HUES64 (cell line): ENCODE results near the gene SNN.

Experiments
- H3K27ac ChIP-seq: 2 replicates; pipeline ENCODE4 v1.7.0; 2013; ENCODE audit warnings: low read depth, low read length, inconsistent platforms
- H3K27me3 ChIP-seq: 2 replicates; pipeline ENCODE4 v1.6.1; 2013; ENCODE audit warnings: mild to moderate bottlenecking, low read length; ENCODE audit not compliant: insufficient read depth
- H3K36me3 ChIP-seq: 2 replicates; pipeline ENCODE4 v1.6.1; 2013; ENCODE audit warnings: mild to moderate bottlenecking, low read length; ENCODE audit not compliant: insufficient read depth
- H3K4me1 ChIP-seq: 2 replicates; pipeline ENCODE4 v1.6.1; 2013; ENCODE audit warnings: mild to moderate bottlenecking, low read length, moderate library complexity; ENCODE audit not compliant: insufficient read depth
- H3K4me3 ChIP-seq: 2 replicates; pipeline ENCODE4 v1.5.1; 2013; ENCODE audit warnings: mild to moderate bottlenecking, low read length, moderate library complexity
- H3K9ac ChIP-seq: 2 replicates; pipeline ENCODE4 v1.6.1; 2013; ENCODE audit warnings: mild to moderate bottlenecking, low read depth, low read length
- H3K9me3 ChIP-seq: 2 replicates; pipeline ENCODE4 v1.6.1; 2013; ENCODE audit warnings: low read depth, low read length; ENCODE audit not compliant: insufficient read depth
- WGBS: fragments of 150-250, 120-280 bp; methylation state at CpG from one replicate; pipeline ENCODE4 v1.1.7; 2013; ENCODE audit warnings: missing lambda C conversion rate; 5-methylcytosine and 5-hydroxymethylcytosine counted together

Gene SNN

DNA sequence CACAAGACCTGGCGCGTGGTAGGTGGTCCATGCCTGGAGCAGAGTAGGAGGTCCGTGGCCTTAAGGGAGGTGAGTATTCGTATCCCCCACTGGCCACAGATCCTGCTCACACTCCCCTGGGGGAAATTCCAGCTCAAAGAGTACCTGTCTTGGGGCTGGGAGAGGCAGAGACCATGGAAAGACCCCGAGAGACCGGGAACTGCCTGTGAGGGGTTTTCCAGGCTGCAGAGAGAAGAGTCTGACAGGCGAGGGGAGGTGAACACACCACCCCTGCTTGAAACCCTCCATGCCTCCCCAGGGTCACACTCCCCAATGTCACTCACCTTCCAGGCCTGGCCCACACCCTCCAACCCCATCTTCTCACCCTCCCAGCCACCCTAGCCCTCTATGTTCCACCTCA, 12.6 kb upstream of the SNN start:
- Histone ChIP-seq H3K9me3 (no peaks in the 10 kb centered on the region), H3K36me3 (no peaks in the 10 kb centered on the region), H3K4me3 (no peak overlapping the region), H3K27me3 (no peaks in the 10 kb centered on the region), H3K9ac (no peak overlapping the region), H3K4me1 (peaks cover 7% of the 10 kb centered on the region; the same call in 1 of the 2 replicates), H3K27ac (no peak overlapping the region)
- WGBS = 89% methylated on average over 7 of the region's 7 CpGs

DNA sequence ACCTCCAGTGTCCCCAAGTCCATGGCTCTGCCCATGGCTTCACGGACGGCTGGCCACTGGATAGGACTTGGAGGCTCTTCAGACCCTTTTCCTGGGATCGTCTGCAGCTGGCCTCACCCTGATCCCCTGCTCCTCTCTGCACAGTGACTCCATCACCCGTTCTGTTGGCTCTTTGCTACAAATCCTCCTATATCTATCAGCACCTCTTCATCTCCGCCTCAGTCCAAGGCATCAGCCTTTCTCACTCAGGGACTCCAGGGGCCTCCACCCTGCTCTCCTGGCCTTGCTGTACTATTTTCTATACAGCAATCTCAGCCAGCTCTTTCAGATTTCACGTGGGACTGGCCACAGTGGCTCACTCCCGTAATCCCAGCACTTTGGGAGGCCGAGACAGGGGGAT, 10.7 kb upstream of the SNN start:
- no peaks in the 10 kb centered on the region for H3K27me3 ChIP-seq
- no peaks in the 10 kb centered on the region for H3K36me3 ChIP-seq
- H3K9ac ChIP-seq = no peak overlapping the region; the same call in 1 of the 2 replicates
- H3K9me3 ChIP-seq = no peaks in the 10 kb centered on the region
- no peak overlapping the region for H3K4me3 ChIP-seq
- 92% methylated on average over 8 of the region's 8 CpGs for WGBS
- no peak overlapping the region for H3K27ac ChIP-seq
- peaks cover 7% of the 10 kb centered on the region; the same call in 1 of the 2 replicates for H3K4me1 ChIP-seq

DNA sequence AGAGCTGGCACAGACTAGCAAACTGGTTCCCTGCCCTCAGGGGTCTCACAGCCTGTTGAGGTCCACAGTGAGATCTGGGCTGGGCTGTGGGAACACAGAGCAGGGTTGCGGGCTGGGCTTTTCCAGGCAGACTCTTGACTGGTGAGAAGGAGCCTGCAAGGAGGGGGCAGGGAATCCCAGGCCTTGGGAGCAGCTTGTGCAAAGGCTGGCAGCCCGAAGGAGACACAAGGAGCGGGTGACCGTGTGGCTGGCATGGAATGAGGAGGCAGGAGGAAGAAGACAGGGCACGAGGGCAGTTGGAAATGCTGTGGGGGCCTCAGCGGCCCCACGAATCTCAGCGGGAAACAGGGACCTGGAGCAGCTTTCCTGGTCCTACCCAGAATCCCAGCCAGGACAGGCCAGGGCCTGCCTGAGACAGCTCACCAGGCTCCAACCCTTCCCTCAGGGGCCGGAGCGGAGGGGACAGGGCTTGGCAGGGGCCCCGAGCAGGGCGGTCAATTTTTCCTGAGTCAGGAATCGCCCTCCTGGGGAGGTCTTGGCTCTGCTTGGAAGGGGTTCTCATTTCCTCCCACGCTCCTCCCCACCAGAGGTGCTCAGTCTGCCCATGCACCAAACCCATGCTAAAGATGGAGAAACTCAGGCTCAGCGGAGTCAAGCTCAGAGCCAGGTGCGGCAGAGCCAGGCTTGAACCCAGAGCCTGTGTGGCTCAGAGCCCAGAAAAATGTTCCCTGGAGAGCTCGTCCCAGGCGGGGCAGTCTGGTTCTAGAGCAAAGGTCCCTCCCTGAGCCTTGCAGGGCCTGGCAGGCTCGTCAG, 9.2 kb upstream of the SNN start:
- H3K4me3 ChIP-seq = no peak overlapping the region
- H3K27ac ChIP-seq = no peak overlapping the region
- H3K27me3 ChIP-seq = no peaks in the 10 kb centered on the region
- H3K9me3 ChIP-seq = no peaks in the 10 kb centered on the region
- no peaks in the 10 kb centered on the region for H3K36me3 ChIP-seq
- WGBS = 82% methylated on average over 19 of the region's 19 CpGs
- H3K9ac ChIP-seq = 0 out of 2 replicates have a peak overlapping the region, but pooled peaks have one; percentile 27
- peaks cover 7% of the 10 kb centered on the region; the same call in 1 of the 2 replicates for H3K4me1 ChIP-seq

DNA sequence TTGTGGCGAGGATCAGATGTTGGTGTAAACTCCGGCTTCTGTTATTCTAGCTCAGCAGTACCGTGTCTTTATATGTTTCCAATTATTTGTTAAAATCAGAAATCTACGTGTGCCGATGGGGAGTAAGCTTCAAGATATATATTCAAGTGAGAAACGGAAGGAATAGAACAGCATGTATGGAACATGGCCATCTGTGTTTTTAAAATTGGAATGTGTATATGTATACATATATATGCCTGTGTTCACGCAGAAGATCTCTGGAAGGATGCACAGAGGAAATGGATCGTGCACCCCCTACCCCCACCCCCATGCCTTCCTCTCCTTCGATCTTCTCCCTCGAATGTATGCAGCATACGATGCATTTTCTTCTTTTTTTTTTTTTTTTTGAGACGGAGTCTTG, 7.7 kb upstream of the SNN start:
- WGBS = 93% methylated on average over 12 of the region's 12 CpGs
- Histone ChIP-seq H3K27me3 (no peaks in the 10 kb centered on the region), H3K27ac (no peak overlapping the region), H3K36me3 (no peaks in the 10 kb centered on the region), H3K9ac (no peak overlapping the region), H3K4me1 (peaks cover 13% of the 10 kb centered on the region), H3K4me3 (no peak overlapping the region), H3K9me3 (no peaks in the 10 kb centered on the region)

DNA sequence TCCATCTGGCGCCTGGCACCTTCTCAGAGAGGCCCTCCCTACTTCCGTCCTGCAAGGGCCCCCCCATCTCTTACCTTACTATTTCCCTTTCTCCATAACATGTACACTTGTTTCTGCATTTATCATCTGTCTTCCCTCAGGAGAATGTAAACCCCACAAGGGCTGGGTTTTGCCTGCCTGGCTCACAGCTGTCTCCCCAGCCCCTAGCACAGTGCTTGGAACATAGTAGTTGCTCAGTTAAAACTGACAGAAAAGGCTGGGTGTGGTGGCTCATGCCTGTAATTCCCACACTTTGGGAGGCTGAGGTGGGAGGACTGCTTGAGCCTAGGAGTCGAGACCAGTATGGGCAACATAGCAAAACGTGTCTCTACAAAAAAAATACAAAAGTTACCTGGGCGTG, 5.7 kb upstream of the SNN start:
- WGBS = 96% methylated on average over 5 of the region's 5 CpGs
- Histone ChIP-seq H3K9me3 (no peaks in the 10 kb centered on the region), H3K4me3 (no peak overlapping the region), H3K4me1 (peaks cover 15% of the 10 kb centered on the region), H3K9ac (no peak overlapping the region), H3K27ac (no peak overlapping the region), H3K27me3 (no peaks in the 10 kb centered on the region), H3K36me3 (no peaks in the 10 kb centered on the region)

DNA sequence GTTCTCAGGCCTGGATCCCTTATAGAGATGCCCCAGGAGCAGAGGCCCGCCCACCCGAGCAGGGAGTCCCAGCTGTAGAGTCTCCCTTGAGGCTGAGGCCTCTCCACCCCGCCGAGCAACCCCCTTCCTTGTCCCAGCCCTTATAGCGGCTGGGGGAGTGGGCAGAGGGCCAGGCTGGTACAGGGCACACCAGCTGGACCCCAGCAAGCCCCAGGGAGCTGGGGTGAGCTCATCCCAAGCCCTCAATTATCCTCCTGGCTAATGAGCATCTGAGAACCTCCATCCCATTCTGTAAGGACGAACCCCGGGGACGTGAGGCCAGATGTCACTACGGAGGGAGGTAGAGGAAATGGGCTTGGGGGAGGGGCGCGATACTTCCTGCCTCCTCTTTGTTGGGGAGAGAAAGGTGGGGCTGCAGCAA, 3.2 kb upstream of the SNN start:
- no peak overlapping the region for H3K27ac ChIP-seq
- no peak overlapping the region for H3K9ac ChIP-seq
- H3K4me3 ChIP-seq = no peak overlapping the region
- no peaks in the 10 kb centered on the region for H3K36me3 ChIP-seq
- peaks cover 15% of the 10 kb centered on the region for H3K4me1 ChIP-seq
- no peaks in the 10 kb centered on the region for H3K9me3 ChIP-seq
- no peaks in the 10 kb centered on the region for H3K27me3 ChIP-seq
- whole genome bisulfite sequencing = 41% methylated on average over 11 of the region's 11 CpGs

DNA sequence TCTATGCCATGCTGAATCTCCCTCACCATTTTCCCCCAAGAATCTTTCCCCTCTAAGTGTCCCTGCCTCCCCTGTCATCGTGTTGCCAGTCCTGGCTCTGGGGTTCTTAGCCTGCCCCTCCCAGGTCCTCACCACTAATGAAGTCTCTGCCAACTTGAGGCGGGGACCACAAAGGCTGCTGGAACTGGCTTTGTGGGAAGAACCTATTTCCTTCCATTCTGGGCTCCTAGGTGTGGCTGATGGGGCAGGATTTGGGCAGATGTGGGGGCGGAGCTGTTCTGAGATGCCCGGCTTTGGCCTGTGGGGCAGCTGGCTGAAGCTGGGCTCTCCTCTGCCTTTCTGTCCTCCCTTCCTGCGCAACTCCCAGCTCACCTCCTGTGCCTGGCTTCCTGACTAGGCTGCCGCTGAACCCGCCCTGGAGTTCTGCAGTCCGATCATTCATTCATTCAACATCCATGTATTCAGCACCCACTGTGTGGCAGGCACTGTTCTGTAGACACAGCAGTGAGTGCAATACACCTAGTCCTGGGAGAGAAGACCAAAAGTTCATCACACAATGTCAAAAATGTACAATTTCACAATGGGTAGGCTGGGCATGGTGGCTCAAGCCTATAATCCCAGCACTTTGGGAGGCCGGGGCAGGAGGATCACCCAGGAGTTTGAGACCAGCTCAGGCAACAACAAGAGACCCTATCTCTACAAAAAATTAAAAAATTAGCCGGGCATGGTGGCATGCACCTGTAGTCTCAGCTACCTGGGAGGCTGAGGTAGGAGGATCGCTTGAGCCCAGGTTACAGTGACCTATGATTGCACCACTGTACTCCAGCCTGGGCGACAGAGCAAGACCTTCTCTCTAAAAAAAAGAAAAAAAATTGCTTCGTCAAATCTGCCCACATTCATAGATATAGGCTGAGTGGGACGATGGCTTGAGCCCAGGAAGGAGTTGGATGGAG, 1.9 kb upstream of the SNN start:
- Histone ChIP-seq H3K9ac (no peak overlapping the region), H3K4me3 (no peak overlapping the region), H3K27me3 (no peaks in the 10 kb centered on the region), H3K27ac (no peak overlapping the region), H3K9me3 (no peaks in the 10 kb centered on the region), H3K36me3 (no peaks in the 10 kb centered on the region), H3K4me1 (peaks cover 22% of the 10 kb centered on the region)
- 85% methylated on average over 14 of the region's 14 CpGs for WGBS

DNA sequence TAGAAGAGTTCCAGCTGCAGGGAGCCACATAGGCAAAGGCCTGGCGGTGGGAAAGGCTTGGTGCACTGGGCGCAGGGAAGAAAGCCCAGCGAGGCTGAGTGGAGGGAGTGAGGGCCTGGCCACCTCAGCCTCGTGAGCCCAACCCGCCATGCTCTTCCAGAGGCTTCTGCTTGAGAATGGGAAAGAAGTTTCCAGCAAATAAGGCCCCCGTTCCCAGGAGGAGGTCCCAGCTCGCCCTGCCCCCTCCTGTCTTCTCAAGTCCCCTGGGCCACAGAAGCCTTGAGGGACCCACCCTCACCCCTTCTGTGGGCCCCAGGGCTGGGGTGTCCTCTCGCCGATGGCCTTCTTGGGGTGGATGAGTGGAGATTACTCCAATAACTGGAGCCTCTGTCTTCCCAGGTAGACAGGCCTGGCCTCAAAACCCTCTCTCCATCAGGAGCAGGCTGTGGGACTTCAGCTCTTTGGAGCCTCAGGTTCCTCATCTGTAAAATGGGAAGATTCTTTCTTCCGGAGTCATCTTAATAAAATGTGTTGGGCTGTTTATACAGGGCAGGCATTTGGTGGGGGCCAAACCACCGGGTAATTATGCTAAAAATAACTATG, 933 bp upstream of the SNN start:
- Histone ChIP-seq H3K9ac (no peak overlapping the region), H3K36me3 (no peaks in the 10 kb centered on the region), H3K27ac (no peak overlapping the region), H3K9me3 (no peaks in the 10 kb centered on the region), H3K4me3 (peak overlapping the region; percentile 58), H3K4me1 (peaks cover 22% of the 10 kb centered on the region), H3K27me3 (no peaks in the 10 kb centered on the region)
- WGBS = 88% methylated on average over 11 of the region's 11 CpGs

DNA sequence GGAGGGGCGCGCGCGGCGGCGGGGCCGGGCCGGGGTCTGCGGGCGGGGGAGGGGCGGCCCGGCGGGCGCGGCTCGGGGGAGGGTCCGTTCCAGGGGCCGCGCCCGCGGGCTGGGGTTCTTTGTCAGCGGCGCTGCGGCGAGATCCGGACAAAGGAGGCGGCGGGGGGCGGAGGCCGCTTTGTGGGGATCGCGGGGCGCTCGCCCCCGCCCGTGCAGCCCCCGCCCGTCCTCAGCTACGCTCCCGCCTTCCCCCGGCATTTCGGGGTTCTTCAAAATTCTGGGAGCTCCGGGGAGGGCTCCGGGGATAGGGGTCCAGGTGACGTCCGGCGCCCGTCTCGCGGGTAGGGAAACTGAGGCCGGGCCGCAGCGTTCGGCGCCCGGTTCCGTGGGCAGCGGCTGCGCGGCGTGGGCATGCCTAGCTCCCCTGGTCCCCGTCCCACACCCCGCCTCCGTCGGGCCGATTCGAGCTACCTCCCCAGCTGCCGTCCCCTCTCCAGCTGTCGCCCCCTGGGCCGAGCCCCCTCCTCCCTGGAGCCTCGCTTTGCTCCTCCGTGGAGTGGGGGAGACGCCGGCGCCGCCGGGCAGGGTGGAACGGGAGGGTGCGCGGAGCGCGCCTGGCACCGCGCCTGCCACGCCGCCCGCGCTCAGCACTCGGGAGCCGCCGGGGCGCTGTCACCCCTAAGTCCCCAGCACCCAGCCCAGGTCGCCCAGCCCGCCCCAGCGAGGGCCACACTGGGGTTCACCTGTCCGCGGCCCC, 546 bp downstream of the SNN start:
- peak overlapping the region; percentile 67 for H3K27ac ChIP-seq
- no peaks in the 10 kb centered on the region for H3K27me3 ChIP-seq
- H3K4me1 ChIP-seq = peaks cover 22% of the 10 kb centered on the region
- peak overlapping the region; percentile 81 for H3K9ac ChIP-seq
- H3K9me3 ChIP-seq = no peaks in the 10 kb centered on the region
- peak overlapping the region; percentile 73 for H3K4me3 ChIP-seq
- 3% methylated on average over 97 of the region's 97 CpGs for WGBS
- no peaks in the 10 kb centered on the region for H3K36me3 ChIP-seq

DNA sequence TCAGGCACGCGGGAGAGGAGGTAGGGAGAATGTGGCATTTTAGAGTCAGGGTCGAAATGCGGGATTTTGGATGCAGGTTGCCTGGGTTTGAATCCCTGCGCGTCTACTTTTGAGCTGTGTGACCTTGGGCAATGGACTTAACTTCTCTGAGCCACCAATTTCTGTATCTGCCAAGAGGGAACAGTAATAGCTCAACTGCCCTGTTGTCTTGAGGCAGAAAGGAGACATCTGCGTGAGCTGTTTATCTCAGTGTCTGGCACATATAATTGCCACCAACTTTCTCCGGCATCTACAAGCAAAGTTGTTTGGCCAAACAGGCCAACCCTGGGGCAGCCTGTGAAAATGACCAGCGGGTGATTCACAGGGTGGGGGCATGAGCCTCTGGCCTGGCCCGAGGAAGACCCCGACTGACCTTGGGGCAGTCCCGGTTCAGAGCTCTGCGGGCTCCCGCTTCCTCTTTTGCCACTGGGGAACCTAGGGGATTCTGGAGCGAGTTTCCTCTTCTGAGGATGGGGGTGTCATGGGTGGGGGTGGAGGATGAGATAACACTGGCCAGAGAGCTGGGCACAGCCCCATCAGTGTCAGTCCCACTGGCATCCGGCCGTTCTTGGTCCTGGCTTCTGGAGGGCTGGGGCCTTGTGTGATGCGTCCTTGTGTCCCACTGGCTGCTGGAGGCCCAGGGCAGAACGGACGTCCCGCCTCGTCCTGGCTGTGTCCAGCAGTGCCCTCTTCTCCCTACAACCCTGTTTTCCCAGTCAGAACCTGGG, 1.3 kb downstream of the SNN start:
- H3K27me3 ChIP-seq = no peaks in the 10 kb centered on the region
- H3K4me3 ChIP-seq = peak overlapping the region; percentile 73
- no peak overlapping the region for H3K27ac ChIP-seq
- no peaks in the 10 kb centered on the region for H3K36me3 ChIP-seq
- peaks cover 22% of the 10 kb centered on the region for H3K4me1 ChIP-seq
- 59% methylated on average over 22 of the region's 22 CpGs for WGBS
- peak overlapping the region; percentile 81 for H3K9ac ChIP-seq
- H3K9me3 ChIP-seq = no peaks in the 10 kb centered on the region
